Stimulated activated CD8-positive, alpha-beta memory T cell treated with anti-CD3 and anti-CD28 coated beads, Interleukin-15, amount 100 ng/mL, for 1 hour (primary cell): Measurements from ENCODE around the gene GTPBP3.

Experiments
- DNase-seq: peaks from one replicate; pipeline ENCODE4 v3.0.0-alpha.2; 2020; ENCODE audit warnings: low read depth

The GTPBP3 gene

DNA sequence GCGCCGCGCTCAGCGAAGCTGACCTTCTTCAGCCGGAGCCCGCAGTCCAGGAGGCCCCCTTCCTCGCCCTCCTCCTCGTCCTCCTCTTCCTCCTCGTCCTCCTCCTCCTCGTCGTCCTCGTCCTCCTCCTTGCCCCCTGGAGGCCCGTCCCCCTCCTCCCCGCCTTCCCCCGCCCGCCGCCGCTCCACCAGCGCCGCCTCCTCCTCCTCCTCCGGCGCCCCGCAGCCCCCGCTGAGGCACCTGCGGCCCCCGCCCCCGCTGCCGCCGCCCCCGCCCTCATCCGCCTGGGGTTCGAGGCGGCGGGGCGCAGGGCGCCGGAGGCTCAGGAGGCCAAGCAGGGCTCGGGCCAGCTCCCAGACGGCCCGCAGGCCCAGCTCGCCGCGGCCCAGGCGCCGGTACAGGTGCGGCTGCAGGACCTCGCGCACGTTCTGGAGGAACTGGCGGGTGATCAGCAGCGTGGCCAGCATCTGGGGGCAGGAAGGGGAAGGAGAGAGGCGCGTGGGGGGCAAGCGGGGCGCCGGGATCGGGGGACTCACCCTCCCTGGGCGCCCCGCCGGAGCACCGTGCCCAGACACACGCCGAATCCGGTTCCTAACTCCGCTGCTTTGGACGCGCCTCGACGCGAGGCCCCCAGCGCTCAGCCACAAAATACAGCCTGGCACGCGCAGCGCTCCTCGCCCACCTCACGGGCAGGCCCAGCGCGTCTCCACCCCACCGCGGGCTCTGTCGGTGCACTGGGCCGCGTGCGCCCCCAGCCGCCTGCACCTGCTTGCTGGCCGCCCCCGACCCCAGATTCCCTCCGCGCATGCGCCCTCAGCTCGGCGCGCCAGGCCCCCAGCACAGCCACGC, 8.6 kb upstream of the GTPBP3 start:
- no peak for DNase-seq

- no peak for DNase-seq
These were observed 7.7 kb upstream of the GTPBP3 start for GRCh38 chr19:17329366-17330261.

- no peak for DNase-seq
These were observed 6.9 kb upstream of the GTPBP3 start for GRCh38 chr19:17330262-17331044.

DNA sequence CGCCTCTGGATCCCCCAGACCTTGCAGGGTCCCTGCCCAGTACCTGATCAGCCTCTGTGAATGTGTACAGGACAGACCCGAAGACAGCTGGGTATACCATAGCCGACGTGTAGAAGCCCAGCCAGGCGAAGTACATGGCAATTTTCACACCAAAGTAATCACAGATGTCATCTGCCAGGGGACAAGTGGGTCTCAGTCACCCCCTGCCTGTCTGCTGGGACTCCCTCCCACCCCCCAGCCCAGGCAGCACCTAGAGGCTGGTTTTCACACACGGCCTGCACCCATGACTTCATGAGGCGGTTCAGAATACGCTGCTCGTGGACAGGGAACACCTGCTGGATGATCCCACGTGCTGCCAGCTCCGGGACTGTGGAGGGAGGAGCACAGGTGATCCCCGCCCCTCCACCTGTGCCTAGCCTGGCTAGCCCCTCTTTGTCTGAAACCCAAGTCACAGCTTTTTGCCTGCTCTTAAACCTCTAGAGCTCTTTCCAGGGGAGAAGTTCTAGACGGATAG, 6.3 kb upstream of the GTPBP3 start:
- DNase-seq = no peak

DNA sequence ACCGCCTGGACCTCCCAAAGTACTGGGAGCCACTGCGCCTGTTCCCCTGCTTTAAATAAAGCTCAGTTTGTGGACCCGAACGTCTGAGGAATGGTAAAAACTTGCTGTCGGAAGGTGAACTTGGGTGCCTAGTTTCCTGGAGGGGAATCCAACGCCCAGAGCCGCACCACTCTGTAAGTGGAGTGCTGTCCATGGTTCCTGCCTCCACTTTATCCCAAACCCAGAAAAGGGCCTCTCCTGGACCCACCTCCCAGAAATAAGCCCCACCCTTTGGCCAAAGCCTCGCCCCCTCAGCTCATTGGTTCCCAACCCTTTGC, 5.0 kb upstream of the GTPBP3 start:
- DNase-seq = no peak

- no peak for DNase-seq
These were observed 4.4 kb upstream of the GTPBP3 start for GRCh38 chr19:17332677-17333581.

DNA sequence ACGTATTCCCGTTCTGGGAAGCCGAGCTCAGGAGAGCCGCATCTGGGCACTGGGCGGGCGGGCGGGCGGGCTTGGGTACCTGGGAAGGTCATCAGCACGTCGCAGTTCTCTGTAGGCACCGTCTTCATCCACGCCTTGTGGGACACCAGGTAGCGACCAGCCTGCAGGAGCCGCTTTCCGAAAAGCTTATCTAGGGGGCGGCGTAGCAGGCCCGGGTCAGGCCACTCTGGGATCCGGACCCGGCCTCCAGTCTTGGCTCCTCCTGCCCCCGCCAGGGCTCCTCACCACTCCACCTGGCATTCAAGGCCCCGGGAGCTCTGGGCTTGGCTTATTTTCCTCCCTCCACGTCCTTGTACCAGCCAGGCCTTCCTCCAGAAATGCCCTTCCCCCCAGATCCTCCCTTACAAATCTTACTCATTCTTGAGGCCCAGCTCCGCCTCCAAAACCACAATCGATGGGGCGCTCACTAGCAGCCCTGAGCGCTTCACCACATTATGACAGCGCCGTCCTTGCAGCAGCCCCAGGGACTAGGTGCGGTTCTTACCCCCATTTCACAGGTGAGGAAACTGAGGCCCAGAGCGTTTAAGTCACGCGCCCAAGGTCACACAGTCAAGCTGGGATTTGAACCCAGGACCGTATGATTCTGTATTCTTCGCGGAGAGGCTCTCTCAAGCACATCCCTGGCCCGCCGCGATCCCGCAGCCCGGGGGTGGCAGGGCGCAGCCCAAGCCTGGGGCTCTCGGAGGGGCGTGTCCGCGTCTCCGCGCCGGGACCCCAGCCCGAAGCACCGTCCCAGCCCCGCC, 3.5 kb upstream of the GTPBP3 start:
- DNase-seq = no peak

DNA sequence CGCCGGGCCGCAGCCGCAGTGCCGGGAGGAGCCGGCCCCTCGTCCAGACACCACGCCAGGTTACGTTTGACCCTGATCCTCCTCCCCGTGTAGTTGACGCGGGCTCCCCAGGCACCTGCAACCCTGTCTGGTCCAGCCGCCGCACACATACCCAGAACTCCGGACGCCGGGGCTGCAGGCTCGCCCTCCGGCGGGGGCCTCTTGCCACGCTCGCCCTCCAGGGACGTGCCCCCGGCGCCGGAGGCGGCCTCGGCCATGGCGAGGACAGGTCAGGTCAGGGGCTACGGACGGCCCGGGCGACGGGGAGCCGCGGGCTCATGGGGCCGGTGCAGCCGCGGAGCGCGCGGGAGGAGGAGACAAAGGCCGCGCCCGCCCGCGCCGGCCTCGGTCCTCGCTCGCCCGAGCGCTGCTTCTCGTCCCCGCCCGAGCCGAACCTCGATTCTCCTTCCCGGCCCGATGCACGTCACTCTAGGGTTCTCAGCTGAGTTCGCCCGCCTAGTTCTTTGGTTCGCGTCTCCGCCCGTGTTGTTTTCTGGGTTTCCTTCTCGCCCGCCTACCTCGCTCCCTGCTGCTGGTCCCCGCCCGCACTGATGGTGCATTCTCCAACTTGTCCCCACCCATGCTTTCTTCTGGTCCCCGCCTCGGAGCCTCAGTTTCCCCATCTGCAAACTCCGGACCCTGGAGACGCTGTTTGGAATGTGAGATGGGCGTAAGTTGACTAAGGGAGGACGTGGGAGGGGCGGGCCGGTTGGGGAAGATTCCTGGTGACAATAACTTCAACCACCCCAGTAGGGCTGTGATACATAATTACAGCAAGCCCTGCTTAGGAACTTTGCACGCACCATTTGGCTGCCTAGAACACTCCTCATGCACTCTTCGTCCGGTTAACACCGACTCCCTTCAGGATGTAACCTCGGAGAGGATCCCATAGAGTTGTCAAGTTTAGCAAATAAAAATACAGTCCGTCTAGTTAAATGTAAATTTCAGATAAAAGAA, 2.6 kb upstream of the GTPBP3 start, which contains the start of gene ANO8:
TSS of gene ANO8 (minus strand) at position 442 of the 996 bp plus-strand sequence. CDS start at position 257, 185 bp downstream.
- DNase-seq = peak; percentile 98

GRCh38 chr19:17335575-17335974, 1.8 kb upstream of the GTPBP3 start:
- DNase-seq = no peak

DNA sequence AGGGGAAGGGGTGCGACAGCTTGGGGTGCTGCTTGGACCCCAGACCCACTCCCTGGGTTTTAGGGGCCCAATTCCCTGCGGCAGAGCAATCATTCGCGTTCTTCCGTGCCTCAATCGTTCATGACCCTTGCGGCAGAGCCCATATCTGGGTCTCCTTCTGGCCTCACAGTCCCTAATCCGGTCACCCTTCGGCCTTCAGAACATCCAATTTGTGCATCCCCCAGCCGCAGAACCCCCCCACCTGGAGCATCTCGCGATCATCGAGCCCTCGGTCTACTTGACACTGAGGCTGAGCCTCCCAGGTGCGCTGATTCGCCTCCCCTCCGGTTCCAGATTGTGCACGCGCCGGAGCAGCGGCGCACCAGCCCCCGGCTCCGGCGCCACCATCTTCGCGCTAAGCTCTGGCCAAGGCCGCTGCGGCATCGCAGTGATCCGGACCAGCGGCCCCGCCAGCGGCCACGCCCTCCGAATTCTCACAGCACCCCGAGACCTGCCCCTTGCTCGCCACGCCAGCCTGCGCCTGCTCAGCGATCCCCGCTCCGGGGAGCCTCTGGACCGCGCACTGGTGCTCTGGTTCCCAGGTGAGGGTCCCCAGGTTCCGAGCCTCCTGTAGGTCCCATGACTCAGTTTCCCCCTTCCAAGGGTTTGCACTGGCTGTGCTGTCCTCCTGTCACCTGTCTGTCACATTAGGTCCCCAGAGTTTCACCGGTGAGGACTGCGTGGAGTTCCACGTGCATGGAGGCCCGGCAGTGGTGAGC, 501 bp downstream of the GTPBP3 start:
- no peak for DNase-seq

GRCh38 chr19:17338433-17339078, 1.2 kb downstream of the GTPBP3 start:
- no peak for DNase-seq

DNA sequence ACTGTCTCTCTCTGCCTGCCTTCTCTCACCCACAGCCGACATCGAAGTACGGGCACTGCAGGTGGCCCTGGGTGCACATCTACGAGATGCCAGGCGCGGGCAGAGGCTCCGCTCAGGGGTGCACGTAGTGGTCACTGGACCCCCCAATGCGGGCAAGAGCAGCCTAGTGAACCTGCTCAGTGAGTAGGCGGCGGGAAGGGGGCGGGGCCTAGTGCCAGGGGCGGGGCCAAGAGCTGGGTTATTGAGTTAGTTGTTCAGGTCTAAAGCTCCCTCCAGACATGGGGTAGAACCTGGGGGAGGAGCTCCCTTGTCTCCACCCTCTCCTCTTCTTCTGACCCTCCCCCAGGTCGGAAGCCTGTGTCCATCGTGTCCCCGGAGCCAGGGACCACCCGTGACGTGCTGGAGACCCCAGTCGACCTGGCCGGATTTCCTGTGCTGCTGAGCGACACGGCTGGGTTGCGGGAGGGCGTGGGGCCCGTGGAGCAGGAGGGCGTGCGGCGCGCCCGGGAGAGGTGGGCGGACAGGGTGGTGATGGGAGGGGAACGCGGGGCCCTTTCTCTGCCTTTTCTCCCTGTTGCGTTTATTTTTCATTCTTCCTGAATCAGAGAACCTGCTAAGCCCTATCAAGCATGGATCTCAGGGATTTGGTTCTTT, 1.9 kb downstream of the GTPBP3 start:
- DNase-seq = no peak

DNA sequence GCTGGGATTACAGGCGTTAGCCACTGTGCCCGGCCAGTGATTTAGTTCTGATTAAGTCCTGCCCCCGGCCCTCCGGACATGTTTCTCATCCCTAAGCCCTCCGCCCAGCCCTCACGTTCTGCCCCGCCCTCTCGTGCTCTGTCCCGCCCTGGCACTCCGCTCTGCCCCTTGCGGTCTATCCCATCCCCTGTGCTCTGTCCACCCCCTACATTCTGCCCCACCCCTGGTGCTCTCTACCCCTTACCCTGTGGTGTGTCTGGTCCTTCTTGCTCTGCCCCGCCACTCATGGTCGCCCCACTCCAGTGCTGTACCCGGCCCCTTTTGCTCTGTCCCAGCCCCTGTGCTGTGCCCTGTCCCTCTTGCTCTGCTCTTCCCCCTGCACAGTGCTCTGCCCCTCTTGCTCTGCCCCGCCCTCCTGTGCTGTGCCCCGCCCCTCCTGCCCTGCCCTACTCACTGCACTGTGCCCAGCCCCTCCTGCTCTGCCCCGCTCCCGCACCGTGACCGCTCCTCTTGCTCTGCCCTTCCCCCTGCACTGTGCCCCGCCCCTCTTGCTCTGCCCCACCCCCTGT, 3.0 kb downstream of the GTPBP3 start:
- DNase-seq = no peak

GRCh38 chr19:17340871-17341357, 3.6 kb downstream of the GTPBP3 start:
- no peak for DNase-seq

DNA sequence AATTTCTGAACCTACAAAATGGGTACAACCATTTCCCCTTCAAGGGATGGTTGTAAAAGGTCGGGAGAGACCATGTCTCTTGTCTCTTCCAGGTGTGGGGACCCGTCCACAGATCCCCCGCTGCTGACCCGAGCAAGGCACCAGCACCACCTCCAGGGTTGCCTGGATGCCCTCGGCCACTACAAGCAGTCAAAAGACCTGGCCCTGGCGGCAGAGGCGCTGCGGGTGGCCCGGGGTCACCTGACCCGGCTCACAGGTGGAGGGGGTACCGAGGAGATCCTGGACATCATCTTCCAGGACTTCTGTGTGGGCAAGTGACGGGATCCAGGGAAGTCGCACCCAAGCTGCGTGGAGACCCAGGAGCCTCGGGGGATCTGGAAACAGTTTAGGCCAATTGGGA, 4.0 kb downstream of the GTPBP3 start:
- DNase-seq = no peak

- no peak for DNase-seq
These were observed 4.5 kb downstream of the GTPBP3 start for GRCh38 chr19:17341845-17342244.
